Naive thymus-derived CD8-positive, alpha-beta T cell (primary cell): ENCODE data around the gene FKBP1A. TPM values are rescaled to one million over a fixed set of nuclear protein-coding genes. Genes with fewer than 3 reads are reported as not detected.
A peak's percentile ranks its signal among the peaks of the same experiment; 100 is the strongest.

Source experiments
- ATAC-seq, 2 donors: fragments of 150-1000 bp; cut with Tn5 transposase in 1 of 2; sonication (Bioruptor Pico), chemical (Tn5 transposase) in 1 of 2; 1 replicate in 1 of 2; 2 replicates in 1 of 2; pipeline ENCODE4 v1.10.0; 2021; ENCODE audit warnings: mild to moderate bottlenecking in 2 of 2, moderate library complexity in 2 of 2
- POLR2A ChIA-PET: fragments of 350-600 bp; sonication (Branson Sonifier 250); formaldehyde crosslinking; loops from one replicate; lab custom pipeline; 2021; ENCODE audit warnings: antibody characterized with exemption; lab: Charles Lee
- DNase-seq, 10 donors: peaks; one replicate each; pipeline versions ENCODE4 v3.0.0 to v3.0.0-alpha.2; 2020 to 2022
- H3K27ac Mint-ChIP-seq, 10 donors: one replicate each; pipeline ENCODE4 v1.8.0; 2020 to 2022; ENCODE audit warnings: mild to moderate bottlenecking in 10 of 10, mixed read lengths in 10 of 10, moderate library complexity in 4 of 10, inconsistent platforms in 1 of 10
- H3K27me3 Mint-ChIP-seq, 5 donors: one replicate each; pipeline ENCODE4 v1.8.0; 2021 to 2022; ENCODE audit warnings: mixed read lengths in 5 of 5
- H3K36me3 Mint-ChIP-seq, 3 donors: one replicate each; pipeline ENCODE4 v1.8.0; 2020 to 2022; ENCODE audit warnings: mixed read lengths in 3 of 3, mild to moderate bottlenecking in 2 of 3, inconsistent platforms in 1 of 3
- H3K4me1 Mint-ChIP-seq, 4 donors: one replicate each; pipeline ENCODE4 v1.8.0; 2021 to 2022; ENCODE audit warnings: mixed read lengths in 4 of 4
- H3K4me3 Mint-ChIP-seq, 10 donors: one replicate each; pipeline ENCODE4 v1.8.0; 2020 to 2022; ENCODE audit warnings: mild to moderate bottlenecking in 10 of 10, mixed read lengths in 10 of 10, moderate library complexity in 6 of 10, inconsistent platforms in 1 of 10
- H3K9me3 Mint-ChIP-seq, 9 donors: one replicate each; pipeline ENCODE4 v1.8.0; 2020 to 2022; ENCODE audit warnings: mixed read lengths in 9 of 9, mild to moderate bottlenecking in 3 of 9, inconsistent platforms in 1 of 9, moderate library complexity in 1 of 9
- polyA plus RNA-seq, 3 donors: library from polyadenylated mRNA; unstranded; fragments of 300-500 nt; fragmentation: Illumina TruSeq; gene quantifications; one replicate each; pipeline ENCODE4 v1.2.3, GENCODE V29; 2021
- total RNA-seq, 8 experiments: library from RNA in 2 of 8; stranded (reverse) in 2 of 8; gene quantifications; one replicate each; pipeline ENCODE4 v1.2.3 and lab custom pipeline; 2021 to 2026

The FKBP1A gene
- total and polyA plus RNA-seq, 5 experiments from 2014 or later, result 47.2 to 79.4 (median 50.4) TPM

- Mint-ChIP-seq H3K9me3 (peaks cover 0 to 1% (median 0%) of the 10 kb centered on the region in 9 donors), H3K4me1 (peaks cover 2 to 11% (median 3%) of the 10 kb centered on the region in 4 donors), H3K4me3 (no peak overlapping the region), H3K36me3 (no peaks in the 10 kb centered on the region), H3K27me3 (peaks cover 0 to 6% (median 2%) of the 10 kb centered on the region in 5 donors), H3K27ac (no peak overlapping the region)
- DNase-seq (no peak), ATAC-seq (no peak)
- POLR2A ChIA-PET, result no interaction called here
These were observed 36.4 kb upstream of the FKBP1A start for GRCh38 chr20:1429143-1429728.

- Mint-ChIP-seq H3K4me3 (no peak overlapping the region), H3K9me3 (peaks cover 0 to 3% (median 0%) of the 10 kb centered on the region in 9 donors), H3K27me3 (peaks cover 0 to 6% (median 4%) of the 10 kb centered on the region in 5 donors), H3K36me3 (no peaks in the 10 kb centered on the region), H3K4me1 (peaks cover 5 to 8% (median 7%) of the 10 kb centered on the region in 4 donors), H3K27ac (no peak overlapping the region)
- POLR2A ChIA-PET, result no interaction called here
- DNase-seq (no peak), ATAC-seq (no peak)
These were observed 34.7 kb upstream of the FKBP1A start for GRCh38 chr20:1427457-1428054.

GRCh38 chr20:1426231-1426849 lies 33.5 kb upstream of the FKBP1A start:
- peaks cover 0 to 7% (median 5%) of the 10 kb centered on the region in 5 donors for H3K27me3 Mint-ChIP-seq
- H3K27ac Mint-ChIP-seq, result no peak overlapping the region
- DNase-seq, result no peak
- peaks cover 0 to 12% (median 2%) of the 10 kb centered on the region in 9 donors for H3K9me3 Mint-ChIP-seq
- peaks cover 5 to 8% (median 7%) of the 10 kb centered on the region in 4 donors for H3K4me1 Mint-ChIP-seq
- no peak for ATAC-seq
- POLR2A ChIA-PET, result no interaction called here
- peaks cover 0 to 5% (median 0%) of the 10 kb centered on the region in 3 donors for H3K36me3 Mint-ChIP-seq
- no peak overlapping the region for H3K4me3 Mint-ChIP-seq

- H3K27ac Mint-ChIP-seq, result no peak overlapping the region
- peaks cover 0 to 32% (median 12%) of the 10 kb centered on the region in 9 donors for H3K9me3 Mint-ChIP-seq
- H3K4me3 Mint-ChIP-seq, result no peak overlapping the region
- H3K27me3 Mint-ChIP-seq, result peaks cover 0 to 9% (median 5%) of the 10 kb centered on the region in 5 donors
- peaks cover 0 to 14% (median 11%) of the 10 kb centered on the region in 3 donors for H3K36me3 Mint-ChIP-seq
- peaks cover 5 to 8% (median 6%) of the 10 kb centered on the region in 4 donors for H3K4me1 Mint-ChIP-seq
- DNase-seq (no peak), ATAC-seq (no peak)
- POLR2A ChIA-PET, result no interaction called here
These were observed 31.5 kb upstream of the FKBP1A start for GRCh38 chr20:1424336-1424735.

- Mint-ChIP-seq H3K4me1 (peaks cover 5 to 8% (median 6%) of the 10 kb centered on the region in 4 donors), H3K27ac (peak overlapping the region in 1 of 10 donors; percentile 22), H3K4me3 (no peak overlapping the region), H3K9me3 (peaks cover 0 to 38% (median 16%) of the 10 kb centered on the region in 9 donors), H3K27me3 (peaks cover 0 to 11% (median 4%) of the 10 kb centered on the region in 5 donors), H3K36me3 (peaks cover 0 to 19% (median 16%) of the 10 kb centered on the region in 3 donors)
- POLR2A ChIA-PET, result no interaction called here
- ATAC-seq (peak in 1 of 2 donors; percentile 44), DNase-seq (peak in 1 of 10 donors; percentile 8)
These were observed 30.8 kb upstream of the FKBP1A start for GRCh38 chr20:1423625-1424106.

GRCh38 chr20:1423206-1423605 lies 30.4 kb upstream of the FKBP1A start:
- POLR2A ChIA-PET, result no interaction called here
- peak overlapping the region in 2 of 10 donors; percentile 22 to 53 for H3K27ac Mint-ChIP-seq
- no peak for ATAC-seq
- H3K27me3 Mint-ChIP-seq, result peaks cover 0 to 11% (median 2%) of the 10 kb centered on the region in 5 donors
- peaks cover 0 to 21% (median 20%) of the 10 kb centered on the region in 3 donors for H3K36me3 Mint-ChIP-seq
- H3K9me3 Mint-ChIP-seq, result peaks cover 0 to 43% (median 17%) of the 10 kb centered on the region in 9 donors
- no peak overlapping the region for H3K4me3 Mint-ChIP-seq
- DNase-seq, result no peak
- H3K4me1 Mint-ChIP-seq, result peaks cover 5 to 8% (median 6%) of the 10 kb centered on the region in 4 donors

GRCh38 chr20:1422753-1423152 lies 29.9 kb upstream of the FKBP1A start:
- no peak overlapping the region for H3K4me3 Mint-ChIP-seq
- POLR2A ChIA-PET, result no interaction called here
- peaks cover 5 to 8% (median 6%) of the 10 kb centered on the region in 4 donors for H3K4me1 Mint-ChIP-seq
- peaks cover 0 to 11% (median 2%) of the 10 kb centered on the region in 5 donors for H3K27me3 Mint-ChIP-seq
- DNase-seq (no peak), ATAC-seq (peak in 1 of 2 donors; percentile 32)
- H3K27ac Mint-ChIP-seq, result peak overlapping the region in 2 of 10 donors; percentile 53 to 63
- peaks cover 0 to 23% (median 20%) of the 10 kb centered on the region in 3 donors for H3K36me3 Mint-ChIP-seq
- peaks cover 0 to 45% (median 17%) of the 10 kb centered on the region in 9 donors for H3K9me3 Mint-ChIP-seq

- no peak overlapping the region for H3K4me3 Mint-ChIP-seq
- POLR2A ChIA-PET, result no interaction called here
- ATAC-seq, result no peak
- peaks cover 5 to 6% (median 6%) of the 10 kb centered on the region in 4 donors for H3K4me1 Mint-ChIP-seq
- peaks cover 0 to 50% (median 17%) of the 10 kb centered on the region in 9 donors for H3K9me3 Mint-ChIP-seq
- DNase-seq, result no peak
- peaks cover 0 to 11% (median 0%) of the 10 kb centered on the region in 5 donors for H3K27me3 Mint-ChIP-seq
- peaks cover 0 to 27% (median 23%) of the 10 kb centered on the region in 3 donors for H3K36me3 Mint-ChIP-seq
- H3K27ac Mint-ChIP-seq, result no peak overlapping the region
These were observed 27.2 kb upstream of the FKBP1A start for GRCh38 chr20:1420066-1420465.

- peaks cover 0 to 14% (median 0%) of the 10 kb centered on the region in 5 donors for H3K27me3 Mint-ChIP-seq
- H3K4me1 Mint-ChIP-seq, result peaks cover 3 to 6% (median 6%) of the 10 kb centered on the region in 4 donors
- peaks cover 0 to 27% (median 23%) of the 10 kb centered on the region in 3 donors for H3K36me3 Mint-ChIP-seq
- peaks cover 0 to 50% (median 17%) of the 10 kb centered on the region in 9 donors for H3K9me3 Mint-ChIP-seq
- H3K4me3 Mint-ChIP-seq, result no peak overlapping the region
- DNase-seq, result no peak
- POLR2A ChIA-PET, result no interaction called here
- no peak for ATAC-seq
- H3K27ac Mint-ChIP-seq, result no peak overlapping the region
These were observed 25.5 kb upstream of the FKBP1A start for GRCh38 chr20:1418350-1418749.

- Mint-ChIP-seq H3K9me3 (peaks cover 0 to 50% (median 17%) of the 10 kb centered on the region in 9 donors), H3K4me1 (peaks cover under 1 to 4% (median 2%) of the 10 kb centered on the region in 4 donors), H3K4me3 (no peak overlapping the region), H3K36me3 (peaks cover 0 to 27% (median 23%) of the 10 kb centered on the region in 3 donors), H3K27ac (no peak overlapping the region), H3K27me3 (peaks cover 0 to 12% (median 0%) of the 10 kb centered on the region in 5 donors)
- POLR2A ChIA-PET, result no interaction called here
- DNase-seq (no peak), ATAC-seq (no peak)
These were observed 24.9 kb upstream of the FKBP1A start for GRCh38 chr20:1417790-1418189.

GRCh38 chr20:1417273-1417672 lies 24.4 kb upstream of the FKBP1A start:
- H3K27ac Mint-ChIP-seq, result no peak overlapping the region
- no peak overlapping the region for H3K4me3 Mint-ChIP-seq
- POLR2A ChIA-PET, result no interaction called here
- H3K4me1 Mint-ChIP-seq, result peaks cover 0 to 2% (median 0%) of the 10 kb centered on the region in 4 donors
- H3K36me3 Mint-ChIP-seq, result peaks cover 0 to 27% (median 22%) of the 10 kb centered on the region in 3 donors
- H3K9me3 Mint-ChIP-seq, result peaks cover 0 to 49% (median 17%) of the 10 kb centered on the region in 9 donors
- ATAC-seq (no peak), DNase-seq (no peak)
- H3K27me3 Mint-ChIP-seq, result peaks cover 0 to 12% (median 0%) of the 10 kb centered on the region in 5 donors

- POLR2A ChIA-PET, result no interaction called here
- H3K9me3 Mint-ChIP-seq, result peaks cover 0 to 37% (median 13%) of the 10 kb centered on the region in 9 donors
- H3K36me3 Mint-ChIP-seq, result peaks cover 0 to 23% (median 17%) of the 10 kb centered on the region in 3 donors
- no peak overlapping the region for H3K4me3 Mint-ChIP-seq
- DNase-seq, result no peak
- peaks cover 0 to 9% (median 0%) of the 10 kb centered on the region in 5 donors for H3K27me3 Mint-ChIP-seq
- peak overlapping the region in 1 of 10 donors; percentile 46 for H3K27ac Mint-ChIP-seq
- no peaks in the 10 kb centered on the region for H3K4me1 Mint-ChIP-seq
- no peak for ATAC-seq
These were observed 23.0 kb upstream of the FKBP1A start for GRCh38 chr20:1415667-1416468.
